Panc1 (cell line): ENCODE measurements around the gene LILRB4. TPM values are rescaled to one million over a fixed set of nuclear protein-coding genes. Genes with fewer than 3 reads are reported as not detected.

Source experiments
- ATAC-seq: fragments of 200-7000 bp; cut with Tn5 transposase; 2 replicates; pipeline ENCODE4 v1.9.1; 2020; ENCODE audit warnings: mild to moderate bottlenecking, moderate library complexity
- BruUV-seq: library from RNA; stranded (reverse); fragments of 400-500 nt; replicated peaks from 2 replicates; lab custom pipeline; 2021; lab: Mats Ljungman, UMichigan
- CTCF ChIA-PET: fragments of 300-600 bp; sonication (Branson Sonifier 250); formaldehyde crosslinking; loops from one replicate; lab custom pipeline; 2022; ENCODE audit warnings: antibody characterized with exemption; lab: Charles Lee
- POLR2A ChIA-PET: fragments of 300-600 bp; sonication (Branson Sonifier 250); formaldehyde crosslinking; loops from one replicate; lab custom pipeline; 2022; ENCODE audit warnings: antibody characterized with exemption; lab: Charles Lee
- DNase-seq: peaks from one replicate; pipeline ENCODE4 v3.0.0-alpha.2; 2010; ENCODE audit warnings: low read depth, low spot score
- H3K27ac ChIP-seq: 2 replicates; pipeline ENCODE4 v1.5.1; 2011; ENCODE audit warnings: mild to moderate bottlenecking, low read length, inconsistent platforms
- H3K27me3 ChIP-seq: fragments of 200-500 bp; sonication (Bioruptor generic); 2 replicates; pipeline ENCODE4 v1.6.0; 2014; ENCODE audit warnings: low read length, inconsistent platforms; ENCODE audit not compliant: control insufficient read depth, insufficient read depth
- H3K36me3 ChIP-seq: fragments of 200-500 bp; sonication (Bioruptor generic); 2 replicates; pipeline ENCODE4 v1.5.1; 2014; ENCODE audit warnings: inconsistent platforms, mild to moderate bottlenecking, low read length, moderate library complexity; ENCODE audit not compliant: control insufficient read depth, insufficient read depth
- H3K4me1 ChIP-seq: 2 replicates; pipeline ENCODE4 v1.5.1; 2011; ENCODE audit warnings: inconsistent platforms, mild to moderate bottlenecking, low read length, moderate library complexity; ENCODE audit not compliant: control insufficient read depth, insufficient read depth
- H3K4me3 ChIP-seq, 2 experiments: 2 replicates each; pipeline ENCODE4 v1.5.1; 2011 to 2012; ENCODE audit warnings: low read depth in 2 of 2, low read length in 2 of 2, mild to moderate bottlenecking in 2 of 2, inconsistent platforms in 1 of 2, moderate library complexity in 1 of 2
- H3K9me3 ChIP-seq: fragments of 200-500 bp; sonication (Bioruptor generic); 2 replicates; pipeline ENCODE4 v1.5.1; 2014; ENCODE audit warnings: low read depth, mild to moderate bottlenecking, inconsistent platforms, low read length, moderate library complexity; ENCODE audit not compliant: control insufficient read depth, insufficient read depth
- POLR2AphosphoS5 ChIP-seq: IDR thresholded peaks from 2 replicates; pipeline ENCODE4 v1.6.1; 2012; ENCODE audit warnings: mild to moderate bottlenecking, low read depth, low read length, moderate library complexity
- REST ChIP-seq, 2 experiments: IDR thresholded peaks; 2 replicates each; pipeline ENCODE4 v1.6.1; 2011 to 2012; ENCODE audit warnings: low read depth in 2 of 2, control low read depth in 1 of 2, low read length in 1 of 2, mild to moderate bottlenecking in 1 of 2, moderate library complexity in 1 of 2; ENCODE audit not compliant: insufficient read depth in 1 of 2
- SIN3A ChIP-seq: IDR thresholded peaks from 2 replicates; pipeline ENCODE4 v1.6.1; 2012; ENCODE audit warnings: low read depth, mild to moderate bottlenecking, low read length, moderate library complexity, borderline replicate concordance; ENCODE audit not compliant: insufficient read depth
- TCF7L2 ChIP-seq: IDR thresholded peaks from 2 replicates; pipeline ENCODE4 v1.6.1; 2011; ENCODE audit warnings: mild to moderate bottlenecking, low read depth, low read length, inconsistent platforms
- in situ Hi-C: cut with HindIII; loops from 2 replicates; pipeline ENCODE4 v1.10.0; 2016; ENCODE audit warnings: low sequenced_read_pairs, low pct_unique_long_range_greater_than_20kb
- intact Hi-C: fragments of 100-400 bp; cut with micrococcal nuclease; formaldehyde crosslinking; loops from one replicate; pipeline ENCODE4 v1.10.0; 2022; ENCODE audit not compliant: unreplicated experiment
- total RNA-seq: library from RNA; stranded (reverse); gene quantifications from one replicate; pipeline ENCODE4 v1.2.1, GENCODE V29; 2021; ENCODE audit not compliant: unreplicated experiment
- TF ChIP-seq, protein P1 (sequence below): fragments of 450-650 bp; IDR thresholded peaks from 2 replicates; pipeline ENCODE4 v1.5.1; 2017; ENCODE audit warnings: mild to moderate bottlenecking

LILRB4 gene
- total RNA-seq, 1 experiment from 2014 or later: not detected

DNA sequence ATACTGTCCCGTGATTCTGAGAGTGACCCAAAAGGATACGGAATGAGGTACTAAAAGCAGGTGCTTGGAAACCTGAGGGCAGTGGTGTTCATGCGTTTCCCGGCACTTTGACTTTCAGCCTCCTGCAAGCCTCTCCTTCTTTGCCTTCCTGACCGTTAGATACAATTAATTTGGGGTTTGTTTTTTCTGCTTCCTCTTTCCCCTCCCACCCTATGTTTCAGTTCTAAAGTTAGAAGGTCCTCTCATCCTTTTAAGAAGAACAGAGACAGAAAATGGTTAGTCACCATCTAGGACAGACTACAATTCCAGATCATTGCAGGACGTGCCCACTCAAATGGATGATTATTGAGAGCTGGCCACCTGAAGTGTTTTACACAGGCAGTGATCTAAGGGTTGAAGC is 1.8 kb upstream of the LILRB4 start:
- CTCF ChIA-PET: no interaction called here
- DNase-seq (no peak), ATAC-seq (no peak)
- in situ Hi-C loops (no loop called here), intact Hi-C loops (no loop called here)
- Histone ChIP-seq H3K36me3 (no peaks in the 10 kb centered on the region), H3K27ac (no peak overlapping the region), H3K9me3 (no peaks in the 10 kb centered on the region), H3K4me3 (no peak overlapping the region), H3K27me3 (peaks cover 8% of the 10 kb centered on the region), H3K4me1 (no peaks in the 10 kb centered on the region)
- BruUV-seq: no TSS peak
- POLR2A ChIA-PET: no interaction called here
- TF ChIP-seq REST (IDR thresholded peaks at IDR 0.05; ENCODE audit: insufficient read depth in 1 of 2, low read depth in 2 of 2, low read length in 1 of 2) (no peak), TCF7L2 (no peak), SIN3A (no peak), POLR2AphosphoS5 (no peak)
- TF ChIP-seq, protein P1, sequence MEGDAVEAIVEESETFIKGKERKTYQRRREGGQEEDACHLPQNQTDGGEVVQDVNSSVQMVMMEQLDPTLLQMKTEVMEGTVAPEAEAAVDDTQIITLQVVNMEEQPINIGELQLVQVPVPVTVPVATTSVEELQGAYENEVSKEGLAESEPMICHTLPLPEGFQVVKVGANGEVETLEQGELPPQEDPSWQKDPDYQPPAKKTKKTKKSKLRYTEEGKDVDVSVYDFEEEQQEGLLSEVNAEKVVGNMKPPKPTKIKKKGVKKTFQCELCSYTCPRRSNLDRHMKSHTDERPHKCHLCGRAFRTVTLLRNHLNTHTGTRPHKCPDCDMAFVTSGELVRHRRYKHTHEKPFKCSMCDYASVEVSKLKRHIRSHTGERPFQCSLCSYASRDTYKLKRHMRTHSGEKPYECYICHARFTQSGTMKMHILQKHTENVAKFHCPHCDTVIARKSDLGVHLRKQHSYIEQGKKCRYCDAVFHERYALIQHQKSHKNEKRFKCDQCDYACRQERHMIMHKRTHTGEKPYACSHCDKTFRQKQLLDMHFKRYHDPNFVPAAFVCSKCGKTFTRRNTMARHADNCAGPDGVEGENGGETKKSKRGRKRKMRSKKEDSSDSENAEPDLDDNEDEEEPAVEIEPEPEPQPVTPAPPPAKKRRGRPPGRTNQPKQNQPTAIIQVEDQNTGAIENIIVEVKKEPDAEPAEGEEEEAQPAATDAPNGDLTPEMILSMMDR: no peak

DNA sequence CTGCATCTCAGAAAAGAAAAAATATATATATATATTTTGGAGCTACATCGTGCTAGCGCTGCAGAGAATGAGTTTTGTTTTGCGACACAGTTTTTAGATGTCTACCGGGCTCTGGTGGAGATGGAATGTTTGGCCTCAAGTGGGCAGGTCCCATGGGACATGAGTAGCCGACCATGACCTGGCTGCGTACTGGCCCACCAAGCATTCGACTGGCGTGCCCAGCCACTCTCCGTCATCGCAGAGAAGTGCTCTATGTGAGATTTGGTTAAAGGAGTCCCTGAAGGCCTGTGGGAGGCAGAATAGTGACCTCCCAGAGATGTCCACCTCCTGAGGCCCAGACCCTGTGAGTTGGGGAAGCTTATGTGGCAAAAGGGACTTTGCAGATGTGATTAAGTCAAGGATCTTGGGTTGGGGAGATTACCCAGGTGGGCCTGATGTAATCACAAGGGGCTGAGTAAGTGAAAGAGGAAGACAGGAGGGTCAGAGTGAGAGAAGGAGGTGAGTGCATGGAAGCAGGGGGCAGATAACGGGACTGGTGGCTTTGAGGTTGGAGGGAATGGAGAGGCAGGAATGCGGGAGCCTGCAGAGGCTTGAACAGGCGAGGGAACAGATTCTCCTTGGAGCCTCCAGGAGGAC is 821 bp upstream of the LILRB4 start:
- Histone ChIP-seq H3K9me3 (no peaks in the 10 kb centered on the region), H3K4me3 (no peak overlapping the region), H3K4me1 (no peaks in the 10 kb centered on the region), H3K27me3 (peaks cover 8% of the 10 kb centered on the region), H3K36me3 (no peaks in the 10 kb centered on the region), H3K27ac (no peak overlapping the region)
- ChIA-PET CTCF (interaction anchor here (0.6 kb wide), 1 partner anchor 295 kb away, joined by 4 read pairs; no protein-coding TSS in a partner anchor), POLR2A (no interaction called here)
- in situ Hi-C loops: no loop called here
- TF ChIP-seq TCF7L2: no peak
- TF ChIP-seq, protein P1: no peak
- no peak for TF ChIP-seq POLR2AphosphoS5
- TF ChIP-seq SIN3A: no peak
- no peak for TF ChIP-seq REST (IDR thresholded peaks at IDR 0.05; ENCODE audit: insufficient read depth in 1 of 2, low read depth in 2 of 2, low read length in 1 of 2)
- DNase-seq (no peak), ATAC-seq (no peak)
- intact Hi-C loops: no loop called here
- BruUV-seq: no TSS peak
